WERI-Rb-1 (cell line): ENCODE results near the gene ONECUT1.
"Not testable (repeated sequence)": the region's sequence is repeated elsewhere in the genome, so short reads cannot be mapped to it uniquely, and the experiment has no call there.

Source experiments
- DNase-seq: peaks from one replicate; pipeline ENCODE4 v3.0.0-alpha.2; 2020
- H3K27ac ChIP-seq: fragments of 250-450 bp; sonication (Bioruptor Pico); 2 replicates; pipeline ENCODE4 v1.5.1; 2020; ENCODE audit warnings: mild to moderate bottlenecking, moderate library complexity
- H3K27me3 ChIP-seq: fragments of 250-450 bp; sonication (Bioruptor Pico); 2 replicates; pipeline ENCODE4 v1.5.1; 2021; ENCODE audit warnings: mild to moderate bottlenecking, low read depth, moderate library complexity; ENCODE audit not compliant: insufficient read depth, severe bottlenecking
- H3K36me3 ChIP-seq: fragments of 250-450 bp; sonication (Bioruptor Pico); 2 replicates; pipeline ENCODE4 v1.5.1; 2020; ENCODE audit warnings: mild to moderate bottlenecking, moderate library complexity
- H3K4me3 ChIP-seq: 2 replicates; pipeline ENCODE4 v1.5.1; 2011; ENCODE audit warnings: low read depth, mild to moderate bottlenecking, control low read depth, low read length
- H3K9me3 ChIP-seq: fragments of 250-450 bp; sonication (Bioruptor Pico); 2 replicates; pipeline ENCODE4 v1.5.1; 2021; ENCODE audit warnings: mild to moderate bottlenecking, moderate library complexity; ENCODE audit not compliant: severe bottlenecking
- TF ChIP-seq, protein P1 (sequence below): IDR thresholded peaks from 2 replicates; pipeline ENCODE4 v1.5.1; 2011; ENCODE audit warnings: low read depth, mild to moderate bottlenecking, control low read depth, inconsistent platforms, low read length

Gene ONECUT1

DNA sequence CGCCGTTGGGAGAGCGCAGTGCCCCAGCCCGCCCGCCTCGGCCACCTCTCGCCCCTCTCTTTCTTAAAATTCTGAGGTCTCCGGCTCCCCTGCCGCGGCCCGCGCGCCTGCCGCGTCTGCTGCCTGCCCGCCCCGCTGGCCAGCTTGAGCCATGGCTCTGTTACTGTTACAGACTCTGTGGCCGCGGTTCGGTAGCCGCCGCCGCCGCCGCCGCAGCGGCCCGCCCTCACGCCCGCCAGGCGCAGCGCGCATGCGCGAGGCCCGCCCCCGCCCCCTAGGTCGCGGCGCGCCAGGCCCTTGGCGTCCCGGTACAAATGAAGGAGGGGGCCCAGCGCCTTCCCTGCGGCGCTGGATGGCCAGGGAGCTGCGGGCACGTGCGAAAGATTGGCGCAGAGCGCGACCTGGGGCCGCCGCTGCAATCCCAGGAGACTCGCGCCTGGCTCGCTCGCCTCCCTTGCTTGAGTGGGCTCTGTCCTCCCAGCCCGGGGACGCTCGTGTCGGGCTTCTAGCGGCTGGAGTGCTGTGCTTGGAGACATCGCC is at the start of gene ONECUT1:
ONECUT1 (minus strand) TSS at position 168 of the 540 bp plus-strand sequence. CDS start 452 bp downstream, outside the sequence.
- DNase-seq, result peak; percentile 77
- Histone ChIP-seq H3K4me3 (peak within 1 kb of the TSS; percentile 45), H3K9me3 (no peaks in the 10 kb centered on the region), H3K36me3 (no peaks in the 10 kb centered on the region), H3K27me3 (peaks cover 30% of the 10 kb centered on the region), H3K27ac (peak within 1 kb of the TSS; percentile 62)
- TF ChIP-seq, protein P1, sequence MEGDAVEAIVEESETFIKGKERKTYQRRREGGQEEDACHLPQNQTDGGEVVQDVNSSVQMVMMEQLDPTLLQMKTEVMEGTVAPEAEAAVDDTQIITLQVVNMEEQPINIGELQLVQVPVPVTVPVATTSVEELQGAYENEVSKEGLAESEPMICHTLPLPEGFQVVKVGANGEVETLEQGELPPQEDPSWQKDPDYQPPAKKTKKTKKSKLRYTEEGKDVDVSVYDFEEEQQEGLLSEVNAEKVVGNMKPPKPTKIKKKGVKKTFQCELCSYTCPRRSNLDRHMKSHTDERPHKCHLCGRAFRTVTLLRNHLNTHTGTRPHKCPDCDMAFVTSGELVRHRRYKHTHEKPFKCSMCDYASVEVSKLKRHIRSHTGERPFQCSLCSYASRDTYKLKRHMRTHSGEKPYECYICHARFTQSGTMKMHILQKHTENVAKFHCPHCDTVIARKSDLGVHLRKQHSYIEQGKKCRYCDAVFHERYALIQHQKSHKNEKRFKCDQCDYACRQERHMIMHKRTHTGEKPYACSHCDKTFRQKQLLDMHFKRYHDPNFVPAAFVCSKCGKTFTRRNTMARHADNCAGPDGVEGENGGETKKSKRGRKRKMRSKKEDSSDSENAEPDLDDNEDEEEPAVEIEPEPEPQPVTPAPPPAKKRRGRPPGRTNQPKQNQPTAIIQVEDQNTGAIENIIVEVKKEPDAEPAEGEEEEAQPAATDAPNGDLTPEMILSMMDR, result no peak

DNA sequence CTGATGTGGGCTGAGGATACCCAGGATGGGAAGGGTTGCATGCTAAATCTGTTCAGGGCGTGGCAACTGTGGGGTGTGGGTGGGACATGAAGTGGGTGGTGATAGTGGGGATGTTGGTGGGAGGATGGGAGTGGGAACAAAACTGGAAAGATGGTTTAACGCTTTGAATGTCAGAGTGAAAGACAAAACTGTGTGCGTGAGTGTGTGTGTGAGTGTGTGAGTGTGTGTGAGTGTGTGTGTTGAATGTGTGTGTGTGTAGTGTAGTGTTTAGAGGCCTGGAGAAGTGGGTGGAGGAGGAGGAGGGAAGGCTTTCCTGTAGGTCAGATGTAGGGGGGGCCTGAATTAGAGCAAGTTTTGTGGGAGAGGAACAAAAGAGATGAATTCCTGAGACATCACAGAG is 44.2 kb upstream of the ONECUT1 start:
- Histone ChIP-seq H3K4me3 (no peak overlapping the region), H3K9me3 (peaks cover 3% of the 10 kb centered on the region), H3K27ac (no peak overlapping the region), H3K36me3 (no peaks in the 10 kb centered on the region), H3K27me3 (no peaks in the 10 kb centered on the region)
- TF ChIP-seq, protein P1, result no peak
- DNase-seq, result peak; percentile 28

DNA sequence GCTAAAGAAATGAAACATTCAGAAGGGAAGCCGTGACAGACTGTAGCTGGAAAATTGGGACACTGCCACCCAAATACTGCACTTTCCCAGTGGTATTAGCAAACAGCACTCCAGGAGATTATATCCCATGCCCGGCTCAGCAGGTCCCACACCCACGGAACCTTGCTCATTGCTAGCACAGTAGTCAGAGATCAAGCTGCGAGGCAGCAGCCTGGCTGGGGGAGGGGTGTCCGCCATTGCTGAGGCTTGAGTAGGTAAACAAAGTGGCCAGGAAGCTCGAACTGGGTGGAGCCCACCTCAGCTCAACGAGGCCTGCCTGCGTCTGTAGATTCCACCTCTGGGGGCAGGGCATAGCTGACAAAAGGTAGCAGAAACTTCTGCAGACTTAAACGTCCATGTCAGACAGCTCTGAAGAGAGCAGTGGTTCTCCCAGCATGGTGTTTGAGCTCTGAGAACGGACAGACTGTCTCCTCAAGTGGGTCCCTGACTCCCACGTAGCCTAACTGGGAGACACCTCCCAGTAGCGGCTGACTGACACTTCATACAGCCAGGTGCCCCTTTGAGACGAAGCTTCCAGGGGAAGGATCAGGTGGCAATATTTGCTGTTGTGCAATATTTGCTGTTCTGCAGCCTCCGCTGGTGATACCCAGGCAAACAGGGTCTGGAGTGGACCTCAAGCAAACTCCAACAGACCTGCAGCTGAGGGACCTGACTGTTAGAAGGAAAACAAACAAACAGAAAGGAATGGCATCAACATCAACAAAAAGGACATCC is 34.2 kb upstream of the ONECUT1 start:
- not testable (repeated sequence) for H3K27ac ChIP-seq, H3K9me3 ChIP-seq, H3K4me3 ChIP-seq, H3K36me3 ChIP-seq, DNase-seq, H3K27me3 ChIP-seq

DNA sequence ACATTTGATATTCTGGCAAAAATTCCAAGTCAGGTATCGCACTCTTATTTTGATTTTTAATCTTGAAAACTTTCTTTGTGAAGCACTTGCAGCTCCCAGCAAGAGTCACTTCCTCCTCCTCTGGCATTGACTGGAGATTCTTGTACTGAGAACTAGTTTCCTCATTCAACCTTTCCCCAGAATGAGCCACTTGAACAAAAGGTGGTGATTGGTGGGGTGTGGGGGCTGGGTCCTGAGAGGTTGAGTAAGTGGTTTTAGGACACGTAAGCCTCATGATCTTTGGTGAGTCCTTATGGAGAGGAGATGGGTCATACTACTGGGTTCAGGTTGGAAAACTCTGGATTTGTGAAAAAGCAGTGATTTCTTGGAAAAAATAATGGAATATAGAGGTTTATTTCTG is 32.3 kb upstream of the ONECUT1 start:
- Histone ChIP-seq H3K27me3 (no peaks in the 10 kb centered on the region), H3K27ac (no peak overlapping the region), H3K36me3 (no peaks in the 10 kb centered on the region), H3K9me3 (no peaks in the 10 kb centered on the region), H3K4me3 (no peak overlapping the region)
- no peak for DNase-seq
- TF ChIP-seq, protein P1, result no peak

DNA sequence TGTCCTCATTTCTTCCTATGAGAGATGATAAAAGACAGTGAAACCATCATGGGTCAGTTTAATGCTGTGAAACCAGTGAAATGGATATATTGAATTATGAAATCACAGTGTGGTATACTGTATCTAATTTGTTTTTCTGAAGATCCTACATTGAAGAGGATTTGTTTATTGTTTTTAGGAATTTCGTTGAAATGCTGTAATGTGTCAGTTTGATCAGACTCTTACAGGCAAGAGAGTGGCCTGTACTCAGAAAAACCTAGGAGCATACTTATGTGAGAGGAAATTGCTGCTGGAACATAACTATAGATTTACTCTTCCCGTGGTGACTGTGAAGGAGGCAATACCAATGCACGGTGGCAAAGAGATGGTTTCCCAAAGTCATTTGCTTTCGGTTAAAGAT is 29.1 kb upstream of the ONECUT1 start:
- Histone ChIP-seq H3K27ac (no peak overlapping the region), H3K9me3 (peaks cover 2% of the 10 kb centered on the region), H3K4me3 (no peak overlapping the region), H3K36me3 (no peaks in the 10 kb centered on the region), H3K27me3 (no peaks in the 10 kb centered on the region)
- no peak for DNase-seq
- TF ChIP-seq, protein P1, result no peak

DNA sequence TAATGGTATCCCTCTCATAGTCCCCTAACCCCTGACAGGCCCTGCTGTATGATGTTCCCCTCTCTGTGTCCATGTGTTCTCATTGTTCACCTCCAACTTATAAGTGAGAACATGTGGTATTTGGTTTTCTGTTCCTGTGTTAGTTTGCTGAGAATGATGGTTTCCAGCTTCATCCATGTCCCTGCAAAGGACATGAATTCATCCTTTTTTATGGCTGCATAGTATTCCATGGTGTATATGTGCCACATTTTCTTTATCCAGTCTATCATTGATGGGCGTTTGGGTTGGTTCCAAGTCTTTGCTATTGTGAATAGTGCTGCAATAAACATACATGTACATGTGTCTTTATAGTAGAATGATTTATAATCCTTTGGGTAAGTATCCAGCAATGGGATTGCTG is 25.8 kb upstream of the ONECUT1 start:
- not testable (repeated sequence) for H3K36me3 ChIP-seq, H3K4me3 ChIP-seq, H3K27ac ChIP-seq, H3K9me3 ChIP-seq, DNase-seq, H3K27me3 ChIP-seq

DNA sequence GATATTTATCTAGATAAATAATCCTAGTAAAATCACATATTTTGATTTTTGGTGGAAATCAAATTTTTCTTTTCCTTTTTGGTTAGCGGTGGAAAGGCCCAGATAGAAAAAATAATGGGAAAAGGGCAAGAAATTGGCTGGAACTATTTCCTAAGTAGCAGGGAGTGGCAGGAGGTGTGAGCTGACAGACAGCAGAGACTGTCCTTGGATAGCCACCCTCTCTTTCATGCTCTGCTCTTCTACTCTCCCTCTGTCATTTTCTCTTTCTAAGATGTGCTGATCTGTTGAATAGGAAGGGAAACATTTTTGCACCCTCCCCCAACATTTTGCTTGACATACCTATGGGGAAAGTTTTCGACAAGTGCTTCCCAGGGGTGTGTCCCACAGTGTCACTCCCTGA is 18.9 kb upstream of the ONECUT1 start:
- Histone ChIP-seq H3K9me3 (no peaks in the 10 kb centered on the region), H3K36me3 (no peaks in the 10 kb centered on the region), H3K4me3 (no peak overlapping the region), H3K27ac (no peak overlapping the region), H3K27me3 (no peaks in the 10 kb centered on the region)
- DNase-seq, result no peak
- TF ChIP-seq, protein P1, result no peak
